Measurements from ENCODE around the gene PALLD. TPM values are rescaled to one million over a fixed set of nuclear protein-coding genes. Genes with fewer than 3 reads are reported as not detected.

PALLD gene
- total and polyA plus RNA-seq, 2 experiments from 2014 or later = 157 to 178 TPM

DNA sequence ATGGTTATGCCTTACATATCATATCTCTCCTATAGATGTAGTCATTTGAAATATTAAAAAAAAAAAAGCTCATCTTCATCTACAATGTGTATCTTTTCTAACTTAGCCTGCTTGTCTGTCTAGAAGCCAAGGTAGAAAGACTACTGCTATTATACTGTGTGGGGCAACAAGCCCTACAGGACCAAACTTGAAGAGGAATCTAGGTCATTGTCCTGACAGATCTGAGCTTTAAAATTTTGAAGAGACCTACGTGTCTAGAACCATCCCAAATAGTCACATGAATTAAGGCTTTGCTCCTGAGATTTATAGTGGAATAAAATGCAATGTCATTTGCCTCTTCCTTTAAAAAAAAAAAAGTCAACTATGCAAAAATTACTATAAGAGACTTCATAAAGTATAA lies 95.8 kb downstream of the PALLD start:
- Histone ChIP-seq H3K4me1 (ENCODE audit: low read depth) (peaks cover 1% of the 10 kb centered on the region), H3K27ac (no peak overlapping the region), H3K36me3 (no peaks in the 10 kb centered on the region), H3K27me3 (no peaks in the 10 kb centered on the region), H3K4me3 (no peak overlapping the region), H3K9me3 (ENCODE audit: low read depth) (no peaks in the 10 kb centered on the region)
- DNase-seq (ENCODE audit: low read depth in 1 of 2, low spot score in 1 of 2) = no peak
- TF ChIP-seq CTCF (IDR thresholded peaks at IDR 0.05; ENCODE audit: low read depth, low read length) = no peak

DNA sequence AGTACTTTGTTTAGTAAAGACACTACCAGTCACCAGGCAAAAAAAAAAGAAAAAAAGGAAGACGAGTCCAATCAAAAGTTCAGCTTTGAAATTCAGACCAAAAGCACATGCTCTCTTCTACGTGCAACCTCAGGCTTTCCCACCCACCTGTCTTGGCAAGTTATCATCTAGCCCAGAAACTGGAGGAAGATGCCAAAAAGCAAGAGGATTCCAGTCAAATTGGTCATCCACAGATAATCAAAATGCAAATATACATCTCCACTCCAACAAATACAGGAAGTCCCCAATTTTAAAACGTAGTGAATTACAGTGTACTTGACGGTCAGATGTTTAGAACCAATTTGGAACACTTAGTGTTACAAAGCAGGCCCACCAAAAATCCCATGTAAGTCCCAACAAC lies 96.5 kb downstream of the PALLD start:
- Histone ChIP-seq H3K4me3 (no peak overlapping the region), H3K4me1 (ENCODE audit: low read depth) (peaks cover 8% of the 10 kb centered on the region), H3K9me3 (ENCODE audit: low read depth) (no peaks in the 10 kb centered on the region), H3K27me3 (no peaks in the 10 kb centered on the region), H3K36me3 (no peaks in the 10 kb centered on the region), H3K27ac (no peak overlapping the region)
- no peak for TF ChIP-seq CTCF (IDR thresholded peaks at IDR 0.05; ENCODE audit: low read depth, low read length)
- no peak for DNase-seq (ENCODE audit: low read depth in 1 of 2, low spot score in 1 of 2)

GRCh38 chr4:168594121-168594520 lies 97.3 kb downstream of the PALLD start:
- Histone ChIP-seq H3K4me3 (no peak overlapping the region), H3K4me1 (ENCODE audit: low read depth) (peaks cover 10% of the 10 kb centered on the region), H3K9me3 (ENCODE audit: low read depth) (no peaks in the 10 kb centered on the region), H3K27ac (no peak overlapping the region), H3K36me3 (no peaks in the 10 kb centered on the region), H3K27me3 (no peaks in the 10 kb centered on the region)
- no peak for DNase-seq (ENCODE audit: low read depth in 1 of 2, low spot score in 1 of 2)
- no peak for TF ChIP-seq CTCF (IDR thresholded peaks at IDR 0.05; ENCODE audit: low read depth, low read length)

DNA sequence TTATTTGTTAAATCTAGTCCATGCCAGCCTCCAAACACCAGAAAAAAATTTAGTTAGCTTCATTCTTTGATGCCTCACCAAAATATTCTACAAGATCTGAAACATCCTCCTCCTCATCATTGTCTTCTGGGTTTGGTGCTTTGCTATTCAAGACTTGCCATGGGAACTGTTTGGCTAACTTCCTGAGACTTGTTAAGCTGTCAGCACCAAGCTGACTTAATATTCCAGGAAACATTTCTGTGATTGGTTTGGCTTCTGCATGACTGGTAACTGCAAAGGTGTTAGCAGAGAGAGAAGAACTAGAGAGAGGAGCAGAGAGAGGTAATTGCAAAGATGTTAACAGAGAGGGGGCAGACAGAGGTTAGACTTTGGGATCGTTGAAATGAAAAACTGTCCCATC lies 101.3 kb downstream of the PALLD start:
- no peaks in the 10 kb centered on the region for H3K36me3 ChIP-seq
- no peak overlapping the region for H3K4me3 ChIP-seq
- H3K4me1 ChIP-seq (ENCODE audit: low read depth) = peaks cover 10% of the 10 kb centered on the region
- DNase-seq (ENCODE audit: low read depth in 1 of 2, low spot score in 1 of 2) = peak; percentile 43 to 65
- H3K27me3 ChIP-seq = no peaks in the 10 kb centered on the region
- H3K9me3 ChIP-seq (ENCODE audit: low read depth) = no peaks in the 10 kb centered on the region
- TF ChIP-seq CTCF (IDR thresholded peaks at IDR 0.05; ENCODE audit: low read depth, low read length) = no peak
- H3K27ac ChIP-seq = peak overlapping the region; percentile 56

GRCh38 chr4:168600796-168601583 lies 104.1 kb downstream of the PALLD start:
- Histone ChIP-seq H3K9me3 (ENCODE audit: low read depth) (no peaks in the 10 kb centered on the region), H3K4me1 (ENCODE audit: low read depth) (peaks cover 18% of the 10 kb centered on the region), H3K36me3 (no peaks in the 10 kb centered on the region), H3K27ac (no peak overlapping the region), H3K27me3 (no peaks in the 10 kb centered on the region), H3K4me3 (no peak overlapping the region)
- TF ChIP-seq CTCF (IDR thresholded peaks at IDR 0.05; ENCODE audit: low read depth, low read length) = no peak
- no peak for DNase-seq (ENCODE audit: low read depth in 1 of 2, low spot score in 1 of 2)

Measured in cardiac muscle cell (in vitro differentiated cells and primary cell).